ENCODE results near the gene CCDC87. TPM values are rescaled to one million over a fixed set of nuclear protein-coding genes. Genes with fewer than 3 reads are reported as not detected.
A peak's percentile ranks its signal among the peaks of the same experiment; 100 is the strongest.

The CCDC87 gene
- total and polyA plus RNA-seq, 8 donors = 0.15 to 0.40 (median 0.32) TPM

DNA sequence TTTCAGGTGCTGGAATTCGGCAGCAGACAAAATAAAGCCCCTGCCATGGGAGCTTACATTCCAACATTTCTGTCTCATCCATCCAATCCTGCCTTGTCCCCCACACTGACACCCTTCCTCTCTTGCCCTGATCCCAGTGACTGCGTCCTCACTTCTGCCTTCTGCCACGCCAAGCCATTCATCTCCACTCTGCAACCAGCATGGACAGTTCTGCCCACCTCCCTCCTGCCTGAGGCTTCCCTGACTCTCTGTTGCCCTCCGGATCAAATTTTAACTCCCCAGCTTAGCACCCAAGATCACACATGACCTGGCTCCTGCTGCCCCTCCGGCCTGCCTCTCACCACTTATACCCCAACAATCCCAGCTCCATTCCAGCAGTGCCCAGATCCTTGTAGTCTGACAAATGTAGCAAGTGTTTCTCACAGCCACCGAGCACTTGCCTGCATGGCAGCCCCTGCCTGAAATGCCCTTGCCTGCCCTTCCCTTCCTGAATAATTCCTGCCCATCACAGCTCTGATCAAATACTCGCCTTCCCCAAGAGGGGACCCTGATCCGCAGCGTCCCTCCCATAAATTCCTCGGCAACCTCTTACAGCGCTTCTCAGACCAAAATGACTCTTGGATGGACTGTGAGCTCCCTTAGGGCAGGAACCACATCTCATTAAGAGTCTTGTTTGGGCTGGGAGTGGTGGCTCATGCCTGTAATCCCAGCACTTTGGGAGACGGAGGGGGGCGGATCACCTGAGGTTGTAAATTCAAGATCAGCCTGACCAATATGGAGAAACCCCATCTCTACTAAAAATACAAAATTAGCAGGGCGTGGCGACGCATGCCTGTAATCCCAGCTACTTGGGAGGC lies 43.9 kb downstream of the CCDC87 start:
- Histone ChIP-seq H3K4me1 (peaks cover 0 to 13% (median 0%) of the 10 kb centered on the region in 3 donors), H3K9me3 (no peaks in the 10 kb centered on the region), H3K27me3 (no peaks in the 10 kb centered on the region), H3K4me3 (no peak overlapping the region), H3K27ac (no peak overlapping the region), H3K36me3 (no peaks in the 10 kb centered on the region)
- intact Hi-C loops (cut with DNase I) = no loop called here
- DNase-seq = peak in 1 of 6 donors; percentile 17
- no peak for ATAC-seq
- TF ChIP-seq, protein P1, sequence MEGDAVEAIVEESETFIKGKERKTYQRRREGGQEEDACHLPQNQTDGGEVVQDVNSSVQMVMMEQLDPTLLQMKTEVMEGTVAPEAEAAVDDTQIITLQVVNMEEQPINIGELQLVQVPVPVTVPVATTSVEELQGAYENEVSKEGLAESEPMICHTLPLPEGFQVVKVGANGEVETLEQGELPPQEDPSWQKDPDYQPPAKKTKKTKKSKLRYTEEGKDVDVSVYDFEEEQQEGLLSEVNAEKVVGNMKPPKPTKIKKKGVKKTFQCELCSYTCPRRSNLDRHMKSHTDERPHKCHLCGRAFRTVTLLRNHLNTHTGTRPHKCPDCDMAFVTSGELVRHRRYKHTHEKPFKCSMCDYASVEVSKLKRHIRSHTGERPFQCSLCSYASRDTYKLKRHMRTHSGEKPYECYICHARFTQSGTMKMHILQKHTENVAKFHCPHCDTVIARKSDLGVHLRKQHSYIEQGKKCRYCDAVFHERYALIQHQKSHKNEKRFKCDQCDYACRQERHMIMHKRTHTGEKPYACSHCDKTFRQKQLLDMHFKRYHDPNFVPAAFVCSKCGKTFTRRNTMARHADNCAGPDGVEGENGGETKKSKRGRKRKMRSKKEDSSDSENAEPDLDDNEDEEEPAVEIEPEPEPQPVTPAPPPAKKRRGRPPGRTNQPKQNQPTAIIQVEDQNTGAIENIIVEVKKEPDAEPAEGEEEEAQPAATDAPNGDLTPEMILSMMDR (IDR thresholded peaks at IDR 0.05) = no peak
- FAIRE-seq = no peak
- WGBS, 2 donors = 53 to 54% methylated on average over 16 of the region's 16 CpGs

DNA sequence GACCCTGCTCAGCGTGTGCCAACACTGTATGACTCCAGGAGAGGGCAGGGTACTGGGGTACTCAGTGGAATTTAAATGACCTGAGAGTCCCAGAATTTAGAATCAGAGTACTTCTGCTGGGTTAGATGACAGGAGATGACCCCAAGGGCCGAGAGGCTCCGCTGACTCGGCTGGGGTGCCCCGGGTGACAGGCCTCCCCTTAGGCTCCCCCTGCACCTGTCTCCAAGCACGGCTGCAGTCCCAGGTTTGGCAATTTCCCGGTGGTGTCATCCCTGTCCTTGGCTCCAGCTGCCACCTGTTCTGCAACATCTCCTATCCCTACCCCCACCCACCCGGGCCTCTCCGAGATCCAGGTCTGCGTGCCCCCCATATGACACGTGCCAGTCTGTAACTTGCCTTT lies 44.8 kb downstream of the CCDC87 start:
- TF ChIP-seq, protein P1 (IDR thresholded peaks at IDR 0.05) = no peak
- Histone ChIP-seq H3K27me3 (no peaks in the 10 kb centered on the region), H3K27ac (no peak overlapping the region), H3K9me3 (no peaks in the 10 kb centered on the region), H3K4me3 (no peak overlapping the region), H3K36me3 (no peaks in the 10 kb centered on the region), H3K4me1 (peaks cover 0 to 15% (median 0%) of the 10 kb centered on the region in 3 donors)
- 38% methylated on average over 10 to 11 of the region's 11 CpGs for WGBS, 2 donors
- DNase-seq (peak in 1 of 6 donors; percentile 56), ATAC-seq (no peak), FAIRE-seq (no peak)
- intact Hi-C loops (cut with DNase I) = no loop called here

DNA sequence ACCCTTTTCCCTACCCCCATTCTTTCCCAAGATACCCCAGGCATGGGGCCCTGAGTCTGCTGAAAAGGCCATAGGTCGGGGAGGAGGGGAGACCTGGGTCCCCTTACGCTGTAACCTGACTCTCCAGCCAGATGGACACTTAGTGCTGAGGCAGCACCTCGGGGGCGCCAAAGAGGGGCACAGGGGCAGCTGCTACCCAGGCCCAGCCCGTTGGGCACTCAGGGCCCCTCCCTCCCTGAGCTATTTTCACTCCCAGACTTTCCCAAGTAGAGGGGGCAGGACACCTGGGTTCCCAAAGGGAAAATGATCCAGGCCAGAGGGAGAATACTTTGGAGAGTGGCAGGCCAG lies 45.2 kb downstream of the CCDC87 start:
- H3K27ac ChIP-seq = no peak overlapping the region
- no peak for FAIRE-seq
- WGBS, 2 donors = 51% methylated on average over 5 of the region's 5 CpGs
- DNase-seq = peak in 1 of 6 donors; percentile 35
- no peaks in the 10 kb centered on the region for H3K36me3 ChIP-seq
- no peak overlapping the region for H3K4me3 ChIP-seq
- peaks cover 0 to 15% (median 0%) of the 10 kb centered on the region in 3 donors for H3K4me1 ChIP-seq
- no peaks in the 10 kb centered on the region for H3K27me3 ChIP-seq
- TF ChIP-seq, protein P1 (IDR thresholded peaks at IDR 0.05) = no peak
- intact Hi-C loops (cut with DNase I) = no loop called here
- ATAC-seq = no peak
- no peaks in the 10 kb centered on the region for H3K9me3 ChIP-seq

DNA sequence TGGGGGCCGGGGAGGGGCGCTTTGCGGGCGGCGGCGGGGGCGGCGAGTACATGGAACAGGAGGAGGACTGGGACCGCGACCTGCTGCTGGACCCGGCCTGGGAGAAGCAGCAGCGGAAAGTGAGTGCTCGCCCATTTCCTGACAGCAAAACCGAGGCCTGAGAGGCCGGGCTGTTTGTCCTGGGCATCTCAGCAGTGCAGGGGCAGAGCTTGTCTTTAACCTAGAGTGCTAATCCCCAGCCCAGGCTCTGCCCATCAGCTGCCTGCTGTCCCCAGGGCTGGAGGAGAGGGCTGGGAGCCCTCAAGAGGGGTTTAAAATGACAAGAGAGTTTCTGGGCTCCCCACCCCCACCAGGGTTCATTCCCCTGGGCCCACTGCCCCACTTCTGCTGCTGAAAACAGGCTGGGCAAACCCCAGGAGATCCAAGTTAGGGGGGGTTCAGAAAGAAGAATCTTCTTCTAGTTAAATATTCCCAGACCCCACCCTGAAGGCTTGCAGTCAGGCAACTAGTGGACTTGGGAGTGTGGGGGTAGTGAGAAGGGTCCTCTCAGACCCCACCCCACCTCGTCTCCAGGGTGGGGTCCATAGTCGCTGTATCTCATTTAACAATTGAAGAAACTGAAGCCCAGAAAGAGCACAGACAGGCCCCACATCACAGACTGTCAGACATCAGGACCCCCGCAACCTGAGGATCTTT lies 45.7 kb downstream of the CCDC87 start:
- no peaks in the 10 kb centered on the region for H3K36me3 ChIP-seq
- ATAC-seq (no peak), FAIRE-seq (no peak), DNase-seq (no peak)
- intact Hi-C loops (cut with DNase I) = no loop called here
- peak overlapping the region in 1 of 4 donors; percentile 88 for H3K4me3 ChIP-seq
- WGBS, 2 donors = 51 to 56% methylated on average over 18 of the region's 18 CpGs
- H3K27ac ChIP-seq = no peak overlapping the region
- no peaks in the 10 kb centered on the region for H3K9me3 ChIP-seq
- peaks cover 0 to 15% (median 0%) of the 10 kb centered on the region in 3 donors for H3K4me1 ChIP-seq
- TF ChIP-seq, protein P1 (IDR thresholded peaks at IDR 0.05) = no peak
- no peaks in the 10 kb centered on the region for H3K27me3 ChIP-seq

Measured in pancreas (tissue), 10 donors.